Astrocyte (in vitro differentiated cells and primary cell): ENCODE measurements around the gene SNAP23. TPM values are rescaled to one million over a fixed set of nuclear protein-coding genes. Genes with fewer than 3 reads are reported as not detected.
A peak's percentile ranks its signal among the peaks of the same experiment; 100 is the strongest.

Experiments used
- DNase-seq: peaks from one replicate; pipeline ENCODE4 v3.0.0-alpha.2; 2010; ENCODE audit warnings: low read depth
- FAIRE-seq: peaks from 2 replicates; lab custom pipeline; 2011; peaks lifted over from hg19 to GRCh38; lab: Jason Lieb, UNC
- H2AFZ ChIP-seq: 2 replicates; pipeline ENCODE4 v1.6.0; 2012; ENCODE audit warnings: low read depth, low read length, inconsistent platforms
- H3K27ac ChIP-seq: 2 replicates; pipeline ENCODE4 v1.5.1; 2011; ENCODE audit warnings: low read depth, low read length, inconsistent platforms
- H3K27me3 ChIP-seq: 2 replicates; pipeline ENCODE4 v1.6.0; 2011; ENCODE audit warnings: low read length, inconsistent platforms; ENCODE audit not compliant: insufficient read depth
- H3K36me3 ChIP-seq: 2 replicates; pipeline ENCODE4 v1.5.1; 2011; ENCODE audit warnings: low read length, inconsistent platforms; ENCODE audit not compliant: insufficient read depth
- H3K4me1 ChIP-seq: 2 replicates; pipeline ENCODE4 v1.5.1; 2011; ENCODE audit warnings: low read length, inconsistent platforms; ENCODE audit not compliant: insufficient read depth
- H3K4me2 ChIP-seq: 2 replicates; pipeline ENCODE4 v1.6.0; 2012; ENCODE audit warnings: low read length, inconsistent platforms
- H3K4me3 ChIP-seq: 2 replicates; pipeline ENCODE4 v1.5.1; 2011; ENCODE audit warnings: low read depth, mild to moderate bottlenecking, low read length, inconsistent platforms; ENCODE audit not compliant: insufficient read depth
- H3K79me2 ChIP-seq: 2 replicates; pipeline ENCODE4 v1.6.0; 2012; ENCODE audit warnings: mild to moderate bottlenecking, low read length, inconsistent platforms; ENCODE audit not compliant: insufficient read depth
- H3K9ac ChIP-seq: 2 replicates; pipeline ENCODE4 v1.6.0; 2012; ENCODE audit warnings: mild to moderate bottlenecking, low read length, inconsistent platforms
- H3K9me3 ChIP-seq: 2 replicates; pipeline ENCODE4 v1.5.1; 2012; ENCODE audit warnings: low read depth, mild to moderate bottlenecking, low read length, inconsistent platforms; ENCODE audit not compliant: insufficient read depth
- H4K20me1 ChIP-seq: 2 replicates; pipeline ENCODE4 v1.6.0; 2012; ENCODE audit warnings: low read length, inconsistent platforms; ENCODE audit not compliant: insufficient read depth
- H3K27ac Mint-ChIP-seq: one replicate; pipeline ENCODE4 v1.8.0; 2021; ENCODE audit warnings: mild to moderate bottlenecking, mixed read lengths; ENCODE audit not compliant: unreplicated experiment
- H3K27me3 Mint-ChIP-seq: one replicate; pipeline ENCODE4 v1.8.0; 2021; ENCODE audit warnings: low read depth, mixed read lengths; ENCODE audit not compliant: unreplicated experiment
- H3K36me3 Mint-ChIP-seq: one replicate; pipeline ENCODE4 v1.8.0; 2021; ENCODE audit warnings: low read depth, mixed read lengths; ENCODE audit not compliant: unreplicated experiment
- H3K4me1 Mint-ChIP-seq: one replicate; pipeline ENCODE4 v1.8.0; 2021; ENCODE audit warnings: low read depth, mixed read lengths; ENCODE audit not compliant: unreplicated experiment
- H3K4me3 Mint-ChIP-seq: one replicate; pipeline ENCODE4 v1.8.0; 2021; ENCODE audit warnings: mild to moderate bottlenecking, moderate library complexity, mixed read lengths; ENCODE audit not compliant: unreplicated experiment
- H3K9me3 Mint-ChIP-seq: one replicate; pipeline ENCODE4 v1.8.0; 2021; ENCODE audit warnings: mild to moderate bottlenecking, mixed read lengths; ENCODE audit not compliant: unreplicated experiment
- CTCF ChIP-seq: IDR thresholded peaks from 2 replicates; pipeline ENCODE4 v1.5.1; 2011; ENCODE audit warnings: low read depth, mild to moderate bottlenecking, inconsistent platforms, low read length, moderate library complexity; ENCODE audit not compliant: insufficient read depth
- EZH2 ChIP-seq: IDR thresholded peaks from 2 replicates; pipeline ENCODE4 v1.6.1; 2012; ENCODE audit warnings: mild to moderate bottlenecking, low read length, inconsistent platforms; ENCODE audit not compliant: insufficient read depth
- total RNA-seq: library from RNA; stranded (reverse); gene quantifications from 2 replicates; pipeline ENCODE4 v1.2.1, GENCODE V29; 2021

The SNAP23 gene
- total RNA-seq, 1 donor from 2014 or later = 122 TPM

GRCh38 chr15:42490671-42491538 lies 4.5 kb upstream of the SNAP23 start, which contains the start of gene ZNF106:
Gene ZNF106, minus strand, starts transcription at chr15:42491141. Its CDS starts 18,852 bp downstream, at chr15:42472289.
- H3K79me2 ChIP-seq = peaks cover 49% of the 10 kb centered on the region
- H3K27ac ChIP-seq = peak within 1 kb of the TSS; percentile 100
- Mint-ChIP-seq H3K27ac (peak within 1 kb of the TSS; percentile 100), H3K9me3 (no peaks in the 10 kb centered on the region), H3K27me3 (no peaks in the 10 kb centered on the region), H3K4me3 (peak within 1 kb of the TSS; percentile 86), H3K36me3 (no peaks in the 10 kb centered on the region), H3K4me1 (peaks cover 23% of the 10 kb centered on the region)
- TF ChIP-seq EZH2 = no peak
- no peak for TF ChIP-seq CTCF
- H3K4me3 ChIP-seq = peak within 1 kb of the TSS; percentile 91
- FAIRE-seq (no peak), DNase-seq (peak; percentile 84)
- H2AFZ ChIP-seq = peak within 1 kb of the TSS; percentile 88
- H3K4me2 ChIP-seq = peak within 1 kb of the TSS; percentile 99
- no peaks in the 10 kb centered on the region for H3K27me3 ChIP-seq
- H3K9ac ChIP-seq = peak within 1 kb of the TSS; percentile 98
- H3K4me1 ChIP-seq = peaks cover 16% of the 10 kb centered on the region
- no peaks in the 10 kb centered on the region for H3K36me3 ChIP-seq
- H4K20me1 ChIP-seq = peaks cover 5% of the 10 kb centered on the region
- H3K9me3 ChIP-seq = no peaks in the 10 kb centered on the region

GRCh38 chr15:42491539-42492225 lies 3.8 kb upstream of the SNAP23 start:
- H4K20me1 ChIP-seq = peaks cover 5% of the 10 kb centered on the region
- H3K4me2 ChIP-seq = peak overlapping the region; percentile 99
- H3K27me3 ChIP-seq = no peaks in the 10 kb centered on the region
- peaks cover 49% of the 10 kb centered on the region for H3K79me2 ChIP-seq
- FAIRE-seq (no peak), DNase-seq (peak; percentile 74)
- H3K27me3 Mint-ChIP-seq = no peaks in the 10 kb centered on the region
- peak overlapping the region; percentile 88 for H2AFZ ChIP-seq
- peak overlapping the region; percentile 98 for H3K9ac ChIP-seq
- no peaks in the 10 kb centered on the region for H3K36me3 Mint-ChIP-seq
- H3K4me3 ChIP-seq = peak overlapping the region; percentile 91
- H3K4me1 ChIP-seq = peaks cover 16% of the 10 kb centered on the region
- no peaks in the 10 kb centered on the region for H3K9me3 Mint-ChIP-seq
- H3K27ac Mint-ChIP-seq = peak overlapping the region; percentile 100
- H3K36me3 ChIP-seq = no peaks in the 10 kb centered on the region
- peak overlapping the region; percentile 86 for H3K4me3 Mint-ChIP-seq
- peak overlapping the region; percentile 100 for H3K27ac ChIP-seq
- no peaks in the 10 kb centered on the region for H3K9me3 ChIP-seq
- TF ChIP-seq CTCF (no peak), EZH2 (no peak)
- peaks cover 25% of the 10 kb centered on the region for H3K4me1 Mint-ChIP-seq
